Measurements from ENCODE around the gene FARS2.

The FARS2 gene

GRCh38 chr6:5287205-5287965 lies 26.1 kb downstream of the FARS2 start:
- peak; percentile 71 for DNase-seq (ENCODE audit: low read depth, low spot score)

GRCh38 chr6:5287966-5288297 lies 26.6 kb downstream of the FARS2 start:
- no peak for DNase-seq (ENCODE audit: low read depth, low spot score)

GRCh38 chr6:5290097-5290496 lies 28.8 kb downstream of the FARS2 start:
- no peak for DNase-seq (ENCODE audit: low read depth, low spot score)

- no peak for DNase-seq (ENCODE audit: low read depth, low spot score)
Observed at GRCh38 chr6:5290500-5290899, 29.2 kb downstream of the FARS2 start.

- no peak for DNase-seq (ENCODE audit: low read depth, low spot score)
Observed at GRCh38 chr6:5292154-5292553, 30.8 kb downstream of the FARS2 start.

- no peak for DNase-seq (ENCODE audit: low read depth, low spot score)
Observed at GRCh38 chr6:5293692-5294091, 32.4 kb downstream of the FARS2 start.

- no peak for DNase-seq (ENCODE audit: low read depth, low spot score)
Observed at GRCh38 chr6:5294392-5295211, 33.3 kb downstream of the FARS2 start.

GRCh38 chr6:5295623-5296022 lies 34.3 kb downstream of the FARS2 start:
- peak; percentile 23 for DNase-seq (ENCODE audit: low read depth, low spot score)

GRCh38 chr6:5300206-5300764 lies 39.0 kb downstream of the FARS2 start:
- DNase-seq (ENCODE audit: low read depth, low spot score) = no peak

- DNase-seq (ENCODE audit: low read depth, low spot score) = peak; percentile 28
Observed at GRCh38 chr6:5302220-5302946, 41.1 kb downstream of the FARS2 start.

GRCh38 chr6:5302995-5303622 lies 41.8 kb downstream of the FARS2 start:
- peak; percentile 41 for DNase-seq (ENCODE audit: low read depth, low spot score)

- no peak for DNase-seq (ENCODE audit: low read depth, low spot score)
Observed at GRCh38 chr6:5303682-5304081, 42.4 kb downstream of the FARS2 start.

GRCh38 chr6:5305968-5306626 lies 44.8 kb downstream of the FARS2 start:
- DNase-seq (ENCODE audit: low read depth, low spot score) = peak; percentile 33

- DNase-seq (ENCODE audit: low read depth, low spot score) = no peak
Observed at GRCh38 chr6:5307058-5307457, 45.7 kb downstream of the FARS2 start.

GRCh38 chr6:5308066-5308465 lies 46.8 kb downstream of the FARS2 start:
- no peak for DNase-seq (ENCODE audit: low read depth, low spot score)

GRCh38 chr6:5314191-5314865 lies 53.0 kb downstream of the FARS2 start:
- no peak for DNase-seq (ENCODE audit: low read depth, low spot score)

GRCh38 chr6:5315881-5316280 lies 54.6 kb downstream of the FARS2 start:
- peak; percentile 24 for DNase-seq (ENCODE audit: low read depth, low spot score)

GRCh38 chr6:5316951-5317350 lies 55.6 kb downstream of the FARS2 start:
- no peak for DNase-seq (ENCODE audit: low read depth, low spot score)

- DNase-seq (ENCODE audit: low read depth, low spot score) = no peak
Observed at GRCh38 chr6:5318617-5319272, 57.4 kb downstream of the FARS2 start.

- no peak for DNase-seq (ENCODE audit: low read depth, low spot score)
Observed at GRCh38 chr6:5323979-5324378, 62.7 kb downstream of the FARS2 start.

Measured in astrocyte of the hippocampus (primary cell).